Uterus (tissue), 2 donors: ENCODE data around the gene NPFFR1.

Experiments used
- CTCF ChIP-seq, 4 experiments: fragments of 200-600 bp in 2 of 4; fragments of 450-650 bp in 2 of 4; sonication (generic) in 2 of 4; IDR thresholded peaks; one replicate each; pipeline ENCODE4 v1.5.1; 2016 to 2019; ENCODE audit warnings: antibody characterized with exemption in 4 of 4, mild to moderate bottlenecking in 2 of 4, moderate library complexity in 1 of 4
- POLR2A ChIP-seq, 2 donors: fragments of 450-650 bp; IDR thresholded peaks; one replicate each; pipeline ENCODE4 v1.6.1; 2016; ENCODE audit warnings: antibody characterized with exemption in 2 of 2, mild to moderate bottlenecking in 1 of 2, moderate library complexity in 1 of 2

GRCh38 chr10:70260259-70260658 is 23.5 kb downstream of the NPFFR1 start:
- TF ChIP-seq CTCF (IDR thresholded peaks at IDR 0.05) (no peak), POLR2A (IDR thresholded peaks at IDR 0.05) (no peak)
